ENCODE data around the gene ERCC2.

Gene ERCC2

GRCh38 chr19:45302416-45302815 lies 68.0 kb downstream of the ERCC2 start:
- no peak overlapping the region for H3K4me3 ChIP-seq (ENCODE audit: low read depth, low read length)
- no peak for TF ChIP-seq CTCF (IDR thresholded peaks at IDR 0.05; ENCODE audit: borderline replicate concordance, insufficient read depth, low read depth, low read length)
